Kidney epithelial cell (primary cell): ENCODE data around the gene USB1. TPM values are rescaled to one million over a fixed set of nuclear protein-coding genes. Genes with fewer than 3 reads are reported as not detected.

Experiments used
- DNase-seq: peaks from one replicate; pipeline ENCODE4 v3.0.0-alpha.2; 2010; ENCODE audit warnings: low read depth
- H3K27me3 ChIP-seq: 2 replicates; pipeline ENCODE4 v1.6.0; 2011; ENCODE audit warnings: low read length; ENCODE audit not compliant: control insufficient read depth, insufficient read depth
- H3K36me3 ChIP-seq: 2 replicates; pipeline ENCODE4 v1.5.1; 2011; ENCODE audit warnings: low read length; ENCODE audit not compliant: control insufficient read depth, insufficient read depth
- H3K4me3 ChIP-seq: 2 replicates; pipeline ENCODE4 v1.5.1; 2011; ENCODE audit warnings: low read depth, mild to moderate bottlenecking, control low read depth, low read length
- total RNA-seq: library from RNA; depleted of rRNA; stranded (reverse); fragments of >200 nt; gene quantifications from 2 replicates; pipeline ENCODE4 v1.2.3, GENCODE V29; 2015
- TF ChIP-seq, protein P1 (sequence below): IDR thresholded peaks from 2 replicates; pipeline ENCODE4 v1.5.1; 2011; ENCODE audit warnings: mild to moderate bottlenecking, moderate library complexity, low read length, control low read depth, inconsistent platforms; ENCODE audit not compliant: insufficient read depth, poor library complexity, severe bottlenecking

The USB1 gene
- total RNA-seq, 1 donor from 2014 or later, result 50.2 TPM

DNA sequence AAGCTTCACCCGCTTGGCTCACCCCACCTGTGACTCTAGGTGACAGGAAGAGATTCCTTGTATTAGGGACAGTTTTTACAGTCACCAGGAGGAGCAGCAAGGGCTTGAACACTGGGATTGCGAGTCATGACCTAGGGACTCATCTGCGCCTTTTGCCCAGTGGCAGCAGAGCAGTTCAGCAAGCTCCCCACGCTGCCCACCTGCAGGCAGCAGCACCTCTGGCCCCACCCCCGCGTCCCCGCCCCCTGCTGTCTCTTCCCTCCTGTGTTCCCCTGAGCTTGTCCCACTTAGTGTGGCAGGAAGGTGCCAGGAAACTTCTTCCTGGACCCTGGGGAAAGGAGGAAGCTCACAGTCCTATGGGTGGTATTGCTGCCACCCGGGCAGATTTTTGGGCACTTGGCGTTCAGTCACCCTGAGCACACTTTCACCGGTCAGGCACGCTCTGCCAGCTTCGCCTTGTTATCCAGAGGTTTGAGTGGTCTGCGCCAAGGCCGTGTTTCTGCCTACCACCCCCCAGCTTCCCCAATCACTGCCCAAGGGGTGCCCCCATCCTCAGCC is 33.0 kb downstream of the USB1 start:
- no peaks in the 10 kb centered on the region for H3K27me3 ChIP-seq
- H3K36me3 ChIP-seq, result no peaks in the 10 kb centered on the region
- DNase-seq, result no peak
- H3K4me3 ChIP-seq, result no peak overlapping the region
- TF ChIP-seq, protein P1, sequence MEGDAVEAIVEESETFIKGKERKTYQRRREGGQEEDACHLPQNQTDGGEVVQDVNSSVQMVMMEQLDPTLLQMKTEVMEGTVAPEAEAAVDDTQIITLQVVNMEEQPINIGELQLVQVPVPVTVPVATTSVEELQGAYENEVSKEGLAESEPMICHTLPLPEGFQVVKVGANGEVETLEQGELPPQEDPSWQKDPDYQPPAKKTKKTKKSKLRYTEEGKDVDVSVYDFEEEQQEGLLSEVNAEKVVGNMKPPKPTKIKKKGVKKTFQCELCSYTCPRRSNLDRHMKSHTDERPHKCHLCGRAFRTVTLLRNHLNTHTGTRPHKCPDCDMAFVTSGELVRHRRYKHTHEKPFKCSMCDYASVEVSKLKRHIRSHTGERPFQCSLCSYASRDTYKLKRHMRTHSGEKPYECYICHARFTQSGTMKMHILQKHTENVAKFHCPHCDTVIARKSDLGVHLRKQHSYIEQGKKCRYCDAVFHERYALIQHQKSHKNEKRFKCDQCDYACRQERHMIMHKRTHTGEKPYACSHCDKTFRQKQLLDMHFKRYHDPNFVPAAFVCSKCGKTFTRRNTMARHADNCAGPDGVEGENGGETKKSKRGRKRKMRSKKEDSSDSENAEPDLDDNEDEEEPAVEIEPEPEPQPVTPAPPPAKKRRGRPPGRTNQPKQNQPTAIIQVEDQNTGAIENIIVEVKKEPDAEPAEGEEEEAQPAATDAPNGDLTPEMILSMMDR, result no peak

GRCh38 chr16:58034774-58035173 is 33.6 kb downstream of the USB1 start:
- no peak for DNase-seq
- no peaks in the 10 kb centered on the region for H3K36me3 ChIP-seq
- H3K4me3 ChIP-seq, result no peak overlapping the region
- TF ChIP-seq, protein P1, result no peak
- H3K27me3 ChIP-seq, result no peaks in the 10 kb centered on the region

DNA sequence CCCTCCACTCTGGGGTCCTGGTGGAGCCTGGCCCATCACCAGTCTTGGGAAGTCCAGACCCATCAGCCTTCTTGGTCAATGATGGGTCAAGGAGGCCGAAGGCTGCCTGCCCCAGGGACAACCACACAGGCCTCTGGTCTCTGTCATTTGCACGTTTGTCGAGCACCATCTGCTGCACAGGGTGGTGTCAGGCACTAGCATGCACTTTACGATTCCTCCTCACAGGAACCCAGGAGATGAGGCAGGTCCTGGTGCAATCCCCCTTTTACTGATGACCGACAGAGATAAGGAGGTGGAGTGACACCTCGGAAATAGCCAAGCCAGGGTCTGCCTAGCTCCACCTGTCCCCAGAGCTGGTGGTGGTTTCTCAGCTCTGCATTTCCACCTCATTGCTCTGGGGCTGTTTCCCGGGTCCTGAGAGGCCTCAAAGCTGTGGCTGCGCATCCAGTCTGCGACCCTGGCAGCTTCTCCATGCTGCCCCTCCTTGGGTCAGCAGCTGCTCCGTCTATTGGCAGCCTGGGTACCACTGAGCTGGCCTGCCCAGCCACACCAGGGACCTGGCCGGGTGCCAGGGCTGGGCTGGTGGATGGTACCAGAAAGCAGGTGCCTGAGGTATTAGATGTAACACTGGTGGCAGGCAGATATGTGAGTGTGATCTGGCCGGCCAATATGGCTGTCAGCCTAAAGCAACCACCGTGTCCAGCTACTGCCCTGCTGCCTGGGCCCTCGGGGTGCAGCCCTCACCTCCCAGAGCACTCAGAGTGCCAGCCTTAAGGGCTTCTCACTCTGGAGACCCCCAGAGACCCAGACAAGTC is 34.4 kb downstream of the USB1 start:
- TF ChIP-seq, protein P1, result no peak
- Histone ChIP-seq H3K36me3 (no peaks in the 10 kb centered on the region), H3K4me3 (no peak overlapping the region), H3K27me3 (no peaks in the 10 kb centered on the region)
- no peak for DNase-seq

DNA sequence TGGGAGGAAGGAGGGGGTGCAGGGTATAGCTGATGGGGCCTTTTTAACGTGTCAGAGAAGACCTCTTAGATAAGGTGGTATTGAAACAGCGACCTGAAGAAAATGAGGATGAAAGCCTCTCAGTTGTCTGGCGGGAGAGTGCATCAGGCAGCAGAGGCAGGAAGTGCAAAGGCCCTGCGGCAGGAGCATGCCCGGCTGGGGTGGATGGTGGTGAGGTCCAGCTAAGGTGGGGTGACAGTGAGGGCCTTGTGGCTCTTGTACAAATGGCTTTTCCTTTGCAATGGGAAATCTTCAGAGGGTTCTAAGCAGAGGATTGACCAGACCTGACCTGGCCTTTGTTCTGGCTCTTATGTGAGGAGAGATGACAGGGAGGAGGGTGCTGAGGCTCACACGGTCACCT is 35.7 kb downstream of the USB1 start:
- no peak for DNase-seq
- Histone ChIP-seq H3K4me3 (no peak overlapping the region), H3K36me3 (no peaks in the 10 kb centered on the region), H3K27me3 (no peaks in the 10 kb centered on the region)
- TF ChIP-seq, protein P1, result no peak

- no peak for DNase-seq
- Histone ChIP-seq H3K36me3 (no peaks in the 10 kb centered on the region), H3K27me3 (no peaks in the 10 kb centered on the region), H3K4me3 (no peak overlapping the region)
- TF ChIP-seq, protein P1, result no peak
Measured at GRCh38 chr16:58037365-58038057, 36.3 kb downstream of the USB1 start.
